Common myeloid progenitor, CD34-positive (primary cell): ENCODE results near the gene SPPL3.
"Not testable (repeated sequence)": the region's sequence is repeated elsewhere in the genome, so short reads cannot be mapped to it uniquely, and the experiment has no call there.

Experiments used
- CTCF ChIA-PET: fragments of 350-600 bp; sonication (Branson Sonifier 250); formaldehyde crosslinking; loops from one replicate; lab custom pipeline; 2021; ENCODE audit warnings: antibody characterized with exemption; lab: Charles Lee
- POLR2A ChIA-PET: fragments of 350-600 bp; sonication (Branson Sonifier 250); formaldehyde crosslinking; loops from one replicate; lab custom pipeline; 2021; ENCODE audit warnings: antibody characterized with exemption; lab: Charles Lee
- DNase-seq, 3 donors: peaks; one replicate each; pipeline versions ENCODE4 v3.0.0 to v3.0.0-alpha.2; 2013
- H3K27ac ChIP-seq, 2 experiments: 1 replicate in 1 of 2; 2 replicates in 1 of 2; pipeline ENCODE4 v1.7.0; 2013; ENCODE audit warnings: inconsistent platforms in 2 of 2, low read length in 2 of 2, mild to moderate bottlenecking in 2 of 2, low read depth in 1 of 2, moderate library complexity in 1 of 2; ENCODE audit not compliant: severe bottlenecking in 2 of 2, insufficient read depth in 1 of 2, poor library complexity in 1 of 2
- H3K27me3 ChIP-seq, 5 experiments: replicated peaks in 2 of 5; 1 replicate in 3 of 5; 2 replicates in 2 of 5; pipeline versions ENCODE4 v1.6.1 to v1.7.0; 2013; ENCODE audit warnings: low read length in 4 of 5, mild to moderate bottlenecking in 2 of 5, moderate library complexity in 2 of 5, inconsistent platforms in 1 of 5; ENCODE audit not compliant: insufficient read depth in 5 of 5, control insufficient read depth in 4 of 5
- H3K36me3 ChIP-seq, 4 experiments: 1 replicate in 2 of 4; 2 replicates in 2 of 4; pipeline versions ENCODE4 v1.6.1 to v1.7.0; 2013; ENCODE audit warnings: low read length in 3 of 4, control low read depth in 1 of 4, mild to moderate bottlenecking in 1 of 4; ENCODE audit not compliant: control insufficient read depth in 4 of 4, insufficient read depth in 4 of 4
- H3K4me1 ChIP-seq, 4 experiments: 1 replicate in 3 of 4; 2 replicates in 1 of 4; pipeline versions ENCODE4 v1.6.1 to v1.7.1; 2013; ENCODE audit warnings: low read length in 3 of 4, mild to moderate bottlenecking in 3 of 4, control low read depth in 1 of 4, inconsistent platforms in 1 of 4, moderate library complexity in 1 of 4; ENCODE audit not compliant: control insufficient read depth in 4 of 4, insufficient read depth in 4 of 4; ENCODE audit errors: control extremely low read depth in 1 of 4
- H3K4me3 ChIP-seq, 7 experiments: 1 replicate in 4 of 7; 2 replicates in 3 of 7; pipeline versions ENCODE4 v1.5.1 to v1.7.0; 2013; ENCODE audit warnings: mild to moderate bottlenecking in 7 of 7, low read length in 6 of 7, moderate library complexity in 6 of 7, inconsistent platforms in 2 of 7, low read depth in 2 of 7, control low read depth in 1 of 7; ENCODE audit not compliant: insufficient read depth in 4 of 7, control insufficient read depth in 1 of 7; ENCODE audit errors: extremely low read depth in 1 of 7
- H3K9me3 ChIP-seq, 5 experiments: 1 replicate in 4 of 5; 2 replicates in 1 of 5; pipeline versions ENCODE4 v1.6.1 to v1.7.1; 2013; ENCODE audit warnings: low read length in 4 of 5, mild to moderate bottlenecking in 2 of 5, inconsistent platforms in 1 of 5, low read depth in 1 of 5, moderate library complexity in 1 of 5; ENCODE audit not compliant: control insufficient read depth in 4 of 5, insufficient read depth in 2 of 5; ENCODE audit errors: control extremely low read depth in 1 of 5
- WGBS: methylation state at CpG from one replicate; pipeline ENCODE4 v1.1.5; 2013; ENCODE audit not compliant: insufficient coverage; 5-methylcytosine and 5-hydroxymethylcytosine counted together

The SPPL3 gene

GRCh38 chr12:120838629-120839383 lies 65.4 kb downstream of the SPPL3 start:
- CTCF ChIA-PET, result interaction anchor here (0.9 to 2.0 kb wide), 4 partner anchors 8 to 16 kb away, joined by 3 to 6 read pairs (median 4); no protein-coding TSS in a partner anchor
- H3K4me1 ChIP-seq, result peaks cover 9 to 24% (median 20%) of the 10 kb centered on the region in 4 experiments
- POLR2A ChIA-PET, H3K9me3 ChIP-seq, DNase-seq, H3K36me3 ChIP-seq, H3K27ac ChIP-seq, H3K4me3 ChIP-seq, H3K27me3 ChIP-seq: not testable (repeated sequence)
- WGBS, result no CpG with 5 or more reads among the region's 4 CpGs

- Histone ChIP-seq H3K4me1 (peaks cover 9 to 28% (median 22%) of the 10 kb centered on the region in 4 experiments), H3K27ac (no peak overlapping the region), H3K9me3 (no peaks in the 10 kb centered on the region), H3K4me3 (no peak overlapping the region), H3K27me3 (no peaks in the 10 kb centered on the region), H3K36me3 (no peaks in the 10 kb centered on the region)
- WGBS, result 100% methylated on average over 3 of the region's 4 CpGs
- no peak for DNase-seq
- CTCF ChIA-PET, result interaction anchor here (1.8 to 4.8 kb wide), 2 partner anchors 10 to 12 kb away, joined by 8 to 19 read pairs; no protein-coding TSS in a partner anchor
- POLR2A ChIA-PET, result no interaction called here
Observed at GRCh38 chr12:120836114-120836684, 68.0 kb downstream of the SPPL3 start.

GRCh38 chr12:120835657-120836056 lies 68.5 kb downstream of the SPPL3 start:
- POLR2A ChIA-PET, result no interaction called here
- H3K27me3 ChIP-seq, result no peaks in the 10 kb centered on the region
- CTCF ChIA-PET, result interaction anchor here (1.5 to 4.8 kb wide), 2 partner anchors 11 kb away, joined by 5 to 19 read pairs; no protein-coding TSS in a partner anchor
- H3K9me3 ChIP-seq, result no peaks in the 10 kb centered on the region
- H3K4me3 ChIP-seq, result no peak overlapping the region
- peak overlapping the region in 1 of 2 experiments; percentile 27 for H3K27ac ChIP-seq
- H3K4me1 ChIP-seq, result peaks cover 9 to 31% (median 22%) of the 10 kb centered on the region in 4 experiments
- no peaks in the 10 kb centered on the region for H3K36me3 ChIP-seq
- WGBS, result no CpG with 5 or more reads among the region's 1 CpG
- DNase-seq, result peak in 1 of 3 donors; percentile 18

GRCh38 chr12:120835304-120835612 lies 68.9 kb downstream of the SPPL3 start:
- DNase-seq, result peak in 2 of 3 donors; percentile 21 to 29
- H3K27me3 ChIP-seq, result no peaks in the 10 kb centered on the region
- H3K9me3 ChIP-seq, result no peaks in the 10 kb centered on the region
- CTCF ChIA-PET, result interaction anchor here (1.2 to 4.8 kb wide), 3 partner anchors 11 to 22 kb away, joined by 4 to 19 read pairs (median 5); no protein-coding TSS in a partner anchor
- H3K36me3 ChIP-seq, result no peaks in the 10 kb centered on the region
- WGBS, result no CpG with 5 or more reads among the region's 4 CpGs
- H3K4me1 ChIP-seq, result peaks cover 9 to 33% (median 23%) of the 10 kb centered on the region in 4 experiments
- H3K27ac ChIP-seq, result peak overlapping the region in 1 of 2 experiments; percentile 27
- peak overlapping the region in 1 of 7 experiments; percentile 23 for H3K4me3 ChIP-seq
- POLR2A ChIA-PET, result no interaction called here

DNA sequence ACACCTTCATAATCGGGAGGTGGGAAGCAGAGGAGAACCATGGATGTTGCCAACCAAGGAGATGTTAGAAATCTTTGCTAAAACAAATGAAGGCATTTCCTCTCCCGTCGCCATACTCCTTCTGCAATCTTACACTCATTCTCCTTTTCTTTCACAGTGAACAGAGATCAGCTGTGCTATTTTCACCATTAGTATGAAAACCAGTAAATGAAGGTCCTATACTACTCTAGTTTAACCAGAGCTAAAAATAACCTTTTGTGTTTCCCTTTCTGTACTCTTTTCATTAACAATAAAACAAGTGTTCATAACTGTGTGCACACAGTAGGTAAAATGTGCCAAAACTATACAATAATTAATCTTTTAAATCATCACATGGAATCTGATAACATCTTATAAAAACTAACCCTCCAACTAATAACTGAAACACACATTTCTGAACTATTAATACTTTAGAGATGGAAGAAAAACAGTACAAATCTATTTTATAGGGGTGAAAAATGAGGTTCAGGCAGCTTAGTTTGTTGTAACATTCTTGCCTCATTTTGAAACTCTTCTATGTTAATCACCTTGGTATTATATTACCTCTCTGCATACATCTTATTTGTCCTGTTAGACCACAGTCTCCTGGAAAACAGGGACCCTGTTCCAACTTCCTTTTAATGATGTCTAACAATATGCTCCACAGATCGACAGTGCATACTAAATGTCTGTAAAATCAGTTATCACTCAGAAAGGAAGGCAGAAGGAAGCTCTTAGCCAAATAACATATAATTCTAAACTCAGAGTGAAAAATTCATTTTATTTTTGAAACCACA lies 69.5 kb downstream of the SPPL3 start:
- Histone ChIP-seq H3K27me3 (no peaks in the 10 kb centered on the region), H3K4me3 (peak overlapping the region in 1 of 7 experiments; percentile 23), H3K4me1 (peaks cover 9 to 33% (median 24%) of the 10 kb centered on the region in 4 experiments), H3K27ac (peak overlapping the region in 1 of 2 experiments; percentile 27), H3K9me3 (no peaks in the 10 kb centered on the region), H3K36me3 (no peaks in the 10 kb centered on the region)
- no peak for DNase-seq
- 66% methylated on average over 4 of the region's 4 CpGs for WGBS
- POLR2A ChIA-PET, result interaction anchor here (0.5 kb wide), 1 partner anchor 10 kb away, joined by 3 read pairs; no protein-coding TSS in a partner anchor
- CTCF ChIA-PET, result interaction anchor here (0.6 to 4.8 kb wide), 5 partner anchors 10 to 172 kb away, joined by 3 to 19 read pairs (median 4); no protein-coding TSS in a partner anchor

GRCh38 chr12:120833849-120834248 lies 70.3 kb downstream of the SPPL3 start:
- Histone ChIP-seq H3K4me3 (no peak overlapping the region), H3K27me3 (no peaks in the 10 kb centered on the region), H3K9me3 (no peaks in the 10 kb centered on the region), H3K4me1 (peaks cover 9 to 33% (median 25%) of the 10 kb centered on the region in 4 experiments), H3K27ac (no peak overlapping the region), H3K36me3 (no peaks in the 10 kb centered on the region)
- DNase-seq, result peak in 2 of 3 donors; percentile 21 to 35
- CTCF ChIA-PET, result interaction anchor here (0.6 to 4.8 kb wide), 6 partner anchors 9 to 173 kb away, joined by 3 to 19 read pairs (median 4); no protein-coding TSS in a partner anchor
- 100% methylated on average over 1 of the region's 4 CpGs for WGBS
- POLR2A ChIA-PET, result interaction anchor here (0.6 kb wide), 1 partner anchor 112 kb away, joined by 4 read pairs; no protein-coding TSS in a partner anchor
